ENCODE data around the gene R3HDM2.
A peak's percentile ranks its signal among the peaks of the same experiment; 100 is the strongest.
"Not testable (repeated sequence)": the region's sequence is repeated elsewhere in the genome, so short reads cannot be mapped to it uniquely, and the experiment has no call there.

R3HDM2 gene

GRCh38 chr12:57377103-57377840 lies 53.6 kb downstream of the R3HDM2 start:
- DNase-seq (ENCODE audit: low read depth), result peak; percentile 20

GRCh38 chr12:57372233-57372632 lies 58.6 kb downstream of the R3HDM2 start:
- DNase-seq (ENCODE audit: low read depth), result no peak

- no peak for DNase-seq (ENCODE audit: low read depth)
Observed at GRCh38 chr12:57370696-57371095, 60.1 kb downstream of the R3HDM2 start.

GRCh38 chr12:57370072-57370471 lies 60.8 kb downstream of the R3HDM2 start:
- no peak for DNase-seq (ENCODE audit: low read depth)

- DNase-seq (ENCODE audit: low read depth), result no peak
Observed at GRCh38 chr12:57369202-57369601, 61.6 kb downstream of the R3HDM2 start.

- no peak for DNase-seq (ENCODE audit: low read depth)
Observed at GRCh38 chr12:57368349-57369095, 62.3 kb downstream of the R3HDM2 start.

- no peak for DNase-seq (ENCODE audit: low read depth)
Observed at GRCh38 chr12:57367121-57367520, 63.7 kb downstream of the R3HDM2 start.

GRCh38 chr12:57366315-57366714 lies 64.5 kb downstream of the R3HDM2 start:
- no peak for DNase-seq (ENCODE audit: low read depth)

- DNase-seq (ENCODE audit: low read depth), result not testable (repeated sequence)
Observed at GRCh38 chr12:57364156-57364555, 66.7 kb downstream of the R3HDM2 start.

GRCh38 chr12:57360468-57360867 lies 70.4 kb downstream of the R3HDM2 start:
- DNase-seq (ENCODE audit: low read depth), result no peak

GRCh38 chr12:57358646-57359045 lies 72.2 kb downstream of the R3HDM2 start:
- DNase-seq (ENCODE audit: low read depth), result no peak

- no peak for DNase-seq (ENCODE audit: low read depth)
Observed at GRCh38 chr12:57355734-57356133, 75.1 kb downstream of the R3HDM2 start.

- no peak for DNase-seq (ENCODE audit: low read depth)
Observed at GRCh38 chr12:57352166-57352565, 78.7 kb downstream of the R3HDM2 start.

GRCh38 chr12:57347284-57347683 lies 83.6 kb downstream of the R3HDM2 start:
- no peak for DNase-seq (ENCODE audit: low read depth)

GRCh38 chr12:57343703-57344378 lies 87.0 kb downstream of the R3HDM2 start:
- no peak for DNase-seq (ENCODE audit: low read depth)

- peak; percentile 12 for DNase-seq (ENCODE audit: low read depth)
Observed at GRCh38 chr12:57342207-57342691, 88.6 kb downstream of the R3HDM2 start.

GRCh38 chr12:57341275-57341990 lies 89.4 kb downstream of the R3HDM2 start:
- DNase-seq (ENCODE audit: low read depth), result no peak

- DNase-seq (ENCODE audit: low read depth), result no peak
Observed at GRCh38 chr12:57340104-57340503, 90.7 kb downstream of the R3HDM2 start.

GRCh38 chr12:57336299-57336698 lies 94.5 kb downstream of the R3HDM2 start:
- DNase-seq (ENCODE audit: low read depth), result not testable (repeated sequence)

GRCh38 chr12:57334219-57334618 lies 96.6 kb downstream of the R3HDM2 start:
- DNase-seq (ENCODE audit: low read depth), result no peak

GRCh38 chr12:57332646-57333312 lies 98.1 kb downstream of the R3HDM2 start:
- no peak for DNase-seq (ENCODE audit: low read depth)

- DNase-seq (ENCODE audit: low read depth), result no peak
Observed at GRCh38 chr12:57330992-57331391, 99.9 kb downstream of the R3HDM2 start.
